ENCODE data around the gene C2orf49.
A peak's percentile ranks its signal among the peaks of the same experiment; 100 is the strongest.

The C2orf49 gene

GRCh38 chr2:105330681-105331375 lies 6.5 kb upstream of the C2orf49 start:
- Histone ChIP-seq H3K9me3 (ENCODE audit: control insufficient read depth, insufficient read depth, low read length) (no peaks in the 10 kb centered on the region), H3K4me3 (ENCODE audit: low read depth, low read length) (no peak overlapping the region), H3K27ac (ENCODE audit: low read depth, low read length) (no peak overlapping the region), H3K36me3 (ENCODE audit: control insufficient read depth, insufficient read depth, low read length) (peaks cover 11% of the 10 kb centered on the region; the same call in 1 of the 2 replicates), H3K4me1 (ENCODE audit: control insufficient read depth, insufficient read depth, low read length) (peaks cover 6% of the 10 kb centered on the region), H3K9ac (ENCODE audit: low read depth, low read length) (no peak overlapping the region), H3K27me3 (ENCODE audit: control insufficient read depth, insufficient read depth, low read length) (0 out of 2 replicates have a peak, but pooled peaks cover 4% of the 10 kb centered on the region)

- H3K9ac ChIP-seq (ENCODE audit: low read depth, low read length), result no peak overlapping the region
- no peak overlapping the region for H3K4me3 ChIP-seq (ENCODE audit: low read depth, low read length)
- no peaks in the 10 kb centered on the region for H3K9me3 ChIP-seq (ENCODE audit: control insufficient read depth, insufficient read depth, low read length)
- H3K27ac ChIP-seq (ENCODE audit: low read depth, low read length), result no peak overlapping the region
- H3K4me1 ChIP-seq (ENCODE audit: control insufficient read depth, insufficient read depth, low read length), result peaks cover 14% of the 10 kb centered on the region
- peaks cover 12% of the 10 kb centered on the region; the same call in 1 of the 2 replicates for H3K36me3 ChIP-seq (ENCODE audit: control insufficient read depth, insufficient read depth, low read length)
- 0 out of 2 replicates have a peak, but pooled peaks cover 4% of the 10 kb centered on the region for H3K27me3 ChIP-seq (ENCODE audit: control insufficient read depth, insufficient read depth, low read length)
Observed at GRCh38 chr2:105334211-105334610, 3.1 kb upstream of the C2orf49 start.

GRCh38 chr2:105335469-105335868 lies 1.9 kb upstream of the C2orf49 start:
- H3K4me3 ChIP-seq (ENCODE audit: low read depth, low read length), result no peak overlapping the region
- H3K27ac ChIP-seq (ENCODE audit: low read depth, low read length), result no peak overlapping the region
- H3K27me3 ChIP-seq (ENCODE audit: control insufficient read depth, insufficient read depth, low read length), result 0 out of 2 replicates have a peak, but pooled peaks cover 4% of the 10 kb centered on the region
- peaks cover 25% of the 10 kb centered on the region for H3K36me3 ChIP-seq (ENCODE audit: control insufficient read depth, insufficient read depth, low read length)
- no peak overlapping the region for H3K9ac ChIP-seq (ENCODE audit: low read depth, low read length)
- H3K9me3 ChIP-seq (ENCODE audit: control insufficient read depth, insufficient read depth, low read length), result no peaks in the 10 kb centered on the region
- H3K4me1 ChIP-seq (ENCODE audit: control insufficient read depth, insufficient read depth, low read length), result peaks cover 10% of the 10 kb centered on the region

- Histone ChIP-seq H3K27me3 (ENCODE audit: control insufficient read depth, insufficient read depth, low read length) (no peaks in the 10 kb centered on the region), H3K9ac (ENCODE audit: low read depth, low read length) (peak overlapping the region; percentile 99), H3K27ac (ENCODE audit: low read depth, low read length) (peak overlapping the region; percentile 99), H3K4me3 (ENCODE audit: low read depth, low read length) (peak overlapping the region; percentile 90), H3K36me3 (ENCODE audit: control insufficient read depth, insufficient read depth, low read length) (peaks cover 37% of the 10 kb centered on the region), H3K9me3 (ENCODE audit: control insufficient read depth, insufficient read depth, low read length) (no peaks in the 10 kb centered on the region), H3K4me1 (ENCODE audit: control insufficient read depth, insufficient read depth, low read length) (peaks cover 9% of the 10 kb centered on the region; the same call in 1 of the 2 replicates)
Observed at GRCh38 chr2:105336786-105337121, 586 bp upstream of the C2orf49 start.

- peak overlapping the region; percentile 42 for H3K27ac ChIP-seq (ENCODE audit: low read depth, low read length)
- no peaks in the 10 kb centered on the region for H3K27me3 ChIP-seq (ENCODE audit: control insufficient read depth, insufficient read depth, low read length)
- H3K36me3 ChIP-seq (ENCODE audit: control insufficient read depth, insufficient read depth, low read length), result peaks cover 50% of the 10 kb centered on the region
Observed at GRCh38 chr2:105338020-105338385, 663 bp downstream of the C2orf49 start.

GRCh38 chr2:105339414-105339813 lies 2.1 kb downstream of the C2orf49 start:
- H3K4me3 ChIP-seq (ENCODE audit: low read depth, low read length), result 0 out of 2 replicates have a peak overlapping the region, but pooled peaks have one; percentile 90

More at GRCh38 chr2:105338020-105338385, 663 bp downstream of the C2orf49 start:
- Histone ChIP-seq H3K9me3 (ENCODE audit: control insufficient read depth, insufficient read depth, low read length) (no peaks in the 10 kb centered on the region), H3K4me3 (ENCODE audit: low read depth, low read length) (peak overlapping the region; percentile 90), H3K4me1 (ENCODE audit: control insufficient read depth, insufficient read depth, low read length) (peaks cover 9% of the 10 kb centered on the region; the same call in 1 of the 2 replicates), H3K9ac (ENCODE audit: low read depth, low read length) (peak overlapping the region; percentile 78)

GRCh38 chr2:105344704-105345345 lies 7.5 kb downstream of the C2orf49 start:
- peaks cover 94% of the 10 kb centered on the region for H3K36me3 ChIP-seq (ENCODE audit: control insufficient read depth, insufficient read depth, low read length)
- H3K27ac ChIP-seq (ENCODE audit: low read depth, low read length), result no peak overlapping the region
- H3K4me3 ChIP-seq (ENCODE audit: low read depth, low read length), result no peak overlapping the region
- H3K4me1 ChIP-seq (ENCODE audit: control insufficient read depth, insufficient read depth, low read length), result no peaks in the 10 kb centered on the region
- H3K9ac ChIP-seq (ENCODE audit: low read depth, low read length), result no peak overlapping the region
- H3K9me3 ChIP-seq (ENCODE audit: control insufficient read depth, insufficient read depth, low read length), result no peaks in the 10 kb centered on the region
- no peaks in the 10 kb centered on the region for H3K27me3 ChIP-seq (ENCODE audit: control insufficient read depth, insufficient read depth, low read length)

More at GRCh38 chr2:105339414-105339813, 2.1 kb downstream of the C2orf49 start:
- no peak overlapping the region for H3K9ac ChIP-seq (ENCODE audit: low read depth, low read length)
- H3K36me3 ChIP-seq (ENCODE audit: control insufficient read depth, insufficient read depth, low read length), result peaks cover 57% of the 10 kb centered on the region
- no peaks in the 10 kb centered on the region for H3K9me3 ChIP-seq (ENCODE audit: control insufficient read depth, insufficient read depth, low read length)
- H3K27ac ChIP-seq (ENCODE audit: low read depth, low read length), result no peak overlapping the region
- no peaks in the 10 kb centered on the region for H3K27me3 ChIP-seq (ENCODE audit: control insufficient read depth, insufficient read depth, low read length)
- peaks cover 9% of the 10 kb centered on the region; the same call in 1 of the 2 replicates for H3K4me1 ChIP-seq (ENCODE audit: control insufficient read depth, insufficient read depth, low read length)

GRCh38 chr2:105357122-105357521 lies 19.8 kb downstream of the C2orf49 start:
- Histone ChIP-seq H3K4me3 (ENCODE audit: low read depth, low read length) (no peak overlapping the region), H3K36me3 (ENCODE audit: control insufficient read depth, insufficient read depth, low read length) (peaks cover 59% of the 10 kb centered on the region)

GRCh38 chr2:105358593-105358992 lies 21.3 kb downstream of the C2orf49 start:
- Histone ChIP-seq H3K36me3 (ENCODE audit: control insufficient read depth, insufficient read depth, low read length) (peaks cover 69% of the 10 kb centered on the region), H3K4me1 (ENCODE audit: control insufficient read depth, insufficient read depth, low read length) (no peaks in the 10 kb centered on the region), H3K9ac (ENCODE audit: low read depth, low read length) (no peak overlapping the region), H3K27me3 (ENCODE audit: control insufficient read depth, insufficient read depth, low read length) (no peaks in the 10 kb centered on the region), H3K4me3 (ENCODE audit: low read depth, low read length) (no peak overlapping the region), H3K27ac (ENCODE audit: low read depth, low read length) (no peak overlapping the region), H3K9me3 (ENCODE audit: control insufficient read depth, insufficient read depth, low read length) (no peaks in the 10 kb centered on the region)

More at GRCh38 chr2:105357122-105357521, 19.8 kb downstream of the C2orf49 start:
- Histone ChIP-seq H3K27ac (ENCODE audit: low read depth, low read length) (no peak overlapping the region), H3K27me3 (ENCODE audit: control insufficient read depth, insufficient read depth, low read length) (no peaks in the 10 kb centered on the region), H3K9me3 (ENCODE audit: control insufficient read depth, insufficient read depth, low read length) (no peaks in the 10 kb centered on the region), H3K9ac (ENCODE audit: low read depth, low read length) (no peak overlapping the region), H3K4me1 (ENCODE audit: control insufficient read depth, insufficient read depth, low read length) (no peaks in the 10 kb centered on the region)

GRCh38 chr2:105361102-105361889 lies 24.0 kb downstream of the C2orf49 start:
- H3K9me3 ChIP-seq (ENCODE audit: control insufficient read depth, insufficient read depth, low read length), result no peaks in the 10 kb centered on the region
- H3K4me3 ChIP-seq (ENCODE audit: low read depth, low read length), result no peak overlapping the region
- no peak overlapping the region for H3K9ac ChIP-seq (ENCODE audit: low read depth, low read length)
- no peak overlapping the region for H3K27ac ChIP-seq (ENCODE audit: low read depth, low read length)
- H3K4me1 ChIP-seq (ENCODE audit: control insufficient read depth, insufficient read depth, low read length), result no peaks in the 10 kb centered on the region
- peaks cover 76% of the 10 kb centered on the region for H3K36me3 ChIP-seq (ENCODE audit: control insufficient read depth, insufficient read depth, low read length)
- H3K27me3 ChIP-seq (ENCODE audit: control insufficient read depth, insufficient read depth, low read length), result no peaks in the 10 kb centered on the region
